SK-N-MC (cell line): Measurements from ENCODE around the gene SLC7A8.

Source experiments
- EZH2 ChIP-seq: fragments of 200-600 bp; sonication (generic); IDR thresholded peaks from one replicate; pipeline ENCODE4 v1.6.1; 2017; ENCODE audit warnings: antibody characterized with exemption
- POLR2AphosphoS5 ChIP-seq: IDR thresholded peaks from 2 replicates; pipeline ENCODE4 v1.6.1; 2012; ENCODE audit warnings: mild to moderate bottlenecking, low read depth, low read length, borderline replicate concordance

DNA sequence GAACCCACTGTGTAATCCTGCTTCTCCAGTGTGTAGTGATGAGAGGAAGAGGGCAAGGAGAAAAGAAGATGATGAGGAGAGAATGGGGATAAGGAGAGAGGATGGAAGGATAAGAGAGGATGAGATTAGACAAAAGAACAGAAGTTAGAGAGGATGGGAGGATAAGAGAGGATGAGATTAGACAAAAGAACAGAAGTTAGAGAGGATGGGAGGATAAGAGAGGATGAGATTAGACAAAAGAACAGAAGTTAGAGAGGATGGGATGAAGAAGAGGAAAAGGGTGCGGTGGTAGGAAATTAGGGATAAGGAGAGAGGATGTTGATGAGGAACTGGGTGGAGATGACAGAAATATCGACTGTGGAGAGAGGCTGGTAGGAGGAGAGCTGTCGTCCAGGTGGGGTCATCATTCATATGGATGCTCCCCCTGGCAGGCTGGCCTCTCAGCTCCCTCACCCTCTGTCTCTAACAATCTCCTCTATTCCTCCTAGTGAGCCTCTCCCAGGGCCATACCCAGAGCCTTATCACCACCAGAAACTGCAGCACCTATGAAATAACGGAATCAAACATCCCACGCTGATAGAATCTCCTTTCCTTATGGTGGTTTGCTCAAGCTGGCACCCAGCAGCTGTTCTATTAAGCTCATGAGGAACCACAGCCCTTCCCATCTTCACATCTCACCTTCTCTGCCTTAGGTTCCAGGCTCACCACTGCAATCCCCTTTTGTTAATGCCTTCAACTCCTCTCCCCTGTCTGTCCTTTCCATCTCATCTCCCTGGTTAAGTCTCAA is 72.7 kb downstream of the SLC7A8 start:
- no peak for TF ChIP-seq POLR2AphosphoS5
- no peak for TF ChIP-seq EZH2
